Keratinocyte (primary cell): ENCODE results near the gene MELK. TPM values are rescaled to one million over a fixed set of nuclear protein-coding genes. Genes with fewer than 3 reads are reported as not detected.

Experiments used
- DNase-seq: peaks from one replicate; pipeline ENCODE4 v3.0.0-alpha.2; 2011; ENCODE audit warnings: low read depth, missing footprints, low spot score
- FAIRE-seq: peaks from 2 replicates; lab custom pipeline; 2011; peaks lifted over from hg19 to GRCh38; lab: Jason Lieb, UNC
- H2AFZ ChIP-seq: 2 replicates; pipeline ENCODE4 v1.6.0; 2012; ENCODE audit warnings: low read length, control low read depth, inconsistent platforms; ENCODE audit not compliant: control insufficient read depth
- H3K27ac ChIP-seq: 2 replicates; pipeline ENCODE4 v1.5.1; 2011; ENCODE audit warnings: low read length; ENCODE audit not compliant: control insufficient read depth, insufficient read depth
- H3K27me3 ChIP-seq: 3 replicates; pipeline ENCODE4 v1.6.0; 2011; ENCODE audit warnings: low read length; ENCODE audit not compliant: control insufficient read depth, insufficient read depth; ENCODE audit errors: extremely low read depth
- H3K36me3 ChIP-seq, 2 experiments: 2 replicates in 1 of 2; 3 replicates in 1 of 2; pipeline ENCODE4 v1.5.1; 2011; ENCODE audit warnings: low read length in 2 of 2, mild to moderate bottlenecking in 1 of 2; ENCODE audit not compliant: control insufficient read depth in 2 of 2, insufficient read depth in 2 of 2; ENCODE audit errors: extremely low read depth in 1 of 2
- H3K4me1 ChIP-seq: 3 replicates; pipeline ENCODE4 v1.5.1; 2011; ENCODE audit warnings: low read length; ENCODE audit not compliant: control insufficient read depth, insufficient read depth; ENCODE audit errors: extremely low read depth
- H3K4me2 ChIP-seq: 3 replicates; pipeline ENCODE4 v1.6.0; 2011; ENCODE audit warnings: low read depth, low read length; ENCODE audit not compliant: control insufficient read depth, insufficient read depth; ENCODE audit errors: extremely low read depth
- H3K4me3 ChIP-seq, 3 experiments: fragments of 200-600 bp in 1 of 3; sonication (generic) in 1 of 3; 2 replicates in 2 of 3; 3 replicates in 1 of 3; pipeline ENCODE4 v1.5.1; 2011 to 2016; ENCODE audit warnings: low read length in 3 of 3, mild to moderate bottlenecking in 3 of 3, control low read depth in 2 of 3, inconsistent platforms in 1 of 3, low read depth in 1 of 3, mixed read lengths in 1 of 3, mixed run types in 1 of 3, moderate library complexity in 1 of 3; ENCODE audit not compliant: control insufficient read depth in 2 of 3, insufficient read depth in 2 of 3; ENCODE audit errors: extremely low read depth in 1 of 3
- H3K79me2 ChIP-seq: 2 replicates; pipeline ENCODE4 v1.6.0; 2012; ENCODE audit warnings: low read length; ENCODE audit not compliant: control insufficient read depth, insufficient read depth
- H3K9ac ChIP-seq: 3 replicates; pipeline ENCODE4 v1.6.0; 2011; ENCODE audit warnings: low read length; ENCODE audit not compliant: control insufficient read depth, insufficient read depth; ENCODE audit errors: extremely low read depth
- H3K9me1 ChIP-seq: 3 replicates; pipeline ENCODE4 v1.6.0; 2011; ENCODE audit warnings: low read length; ENCODE audit not compliant: control insufficient read depth, insufficient read depth; ENCODE audit errors: extremely low read depth
- H3K9me3 ChIP-seq: 2 replicates; pipeline ENCODE4 v1.5.1; 2012; ENCODE audit warnings: low read depth, low read length; ENCODE audit not compliant: control insufficient read depth
- H4K20me1 ChIP-seq: 3 replicates; pipeline ENCODE4 v1.6.0; 2011; ENCODE audit warnings: low read length; ENCODE audit not compliant: control insufficient read depth, insufficient read depth; ENCODE audit errors: extremely low read depth
- EZH2 ChIP-seq: IDR thresholded peaks from one replicate; pipeline ENCODE4 v1.6.1; 2012; ENCODE audit warnings: inconsistent platforms, mild to moderate bottlenecking, low read length, moderate library complexity
- dilution Hi-C: fragments of 300-500 bp; cut with MboI; formaldehyde crosslinking; loops from one replicate; pipeline ENCODE4 v1.7.0; 2020; ENCODE audit warnings: low sequenced_read_pairs; ENCODE audit not compliant: extremely low pct_ligation_motif_present
- polyA plus RNA-seq, 5 experiments: library from polyadenylated mRNA; depleted of rRNA in 3 of 5; stranded (reverse) in 3 of 5; stranded (forward) in 1 of 5; unstranded in 1 of 5; fragments of >200 nt; gene quantifications; 1 replicate in 1 of 5; 2 replicates in 3 of 5; 3 replicates in 1 of 5; pipeline versions ENCODE4 v1.2.1 to v1.2.3, GENCODE V29; 2011 to 2012; ENCODE audit warnings: missing spikeins in 2 of 5, low read depth in 1 of 5, low replicate concordance in 1 of 5
- TF ChIP-seq, protein P1 (sequence below), 3 experiments: IDR thresholded peaks in 1 of 3; conservative IDR thresholded peaks in 1 of 3; optimal IDR thresholded peaks in 1 of 3; 2 replicates in 2 of 3; 3 replicates in 1 of 3; pipeline versions ENCODE3 to v1.5.1; 2011; ENCODE audit warnings: low read length in 3 of 3, mild to moderate bottlenecking in 3 of 3, moderate library complexity in 2 of 3, control low read depth in 1 of 3, inconsistent platforms in 1 of 3; ENCODE audit not compliant: insufficient read depth in 2 of 3; ENCODE audit errors: extremely low read depth in 1 of 3

The MELK gene
- polyA plus RNA-seq, 1 donor (not counting 4 experiments of a cell fraction or from before 2014, with no cell fraction given) = 45.3 TPM

DNA sequence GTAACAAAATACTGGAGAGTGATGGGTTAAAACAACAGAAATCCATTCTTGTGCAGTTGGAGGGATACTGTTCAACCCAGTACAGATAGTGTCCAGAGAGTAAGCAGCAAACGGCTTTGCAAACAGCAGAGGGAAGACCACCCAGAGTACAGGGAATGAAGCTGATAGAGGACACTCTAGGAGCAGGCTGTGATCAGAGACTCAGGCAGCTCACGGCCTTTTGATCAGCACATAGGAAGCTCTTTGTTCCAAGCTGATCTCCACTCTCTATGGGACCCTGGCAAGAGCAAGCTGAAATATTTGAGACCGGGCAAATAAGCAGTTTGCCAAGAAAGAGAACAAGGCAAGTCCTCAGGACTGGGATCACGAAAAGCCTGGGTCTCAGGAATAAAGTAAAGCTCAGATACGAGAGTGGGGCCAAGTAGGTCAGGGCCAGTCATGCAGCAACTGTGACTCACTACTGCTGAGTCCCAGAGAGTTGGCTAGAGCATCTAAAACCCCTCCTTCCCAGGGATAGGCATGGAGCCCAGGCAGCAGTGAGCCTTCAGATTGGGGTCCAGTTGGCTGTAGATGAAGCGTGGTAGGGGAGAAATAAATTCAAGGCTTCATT lies 52.4 kb downstream of the MELK start:
- no peaks in the 10 kb centered on the region for H4K20me1 ChIP-seq
- H3K4me3 ChIP-seq = no peak overlapping the region
- DNase-seq (no peak), FAIRE-seq (peak; percentile 97)
- peaks cover 17% of the 10 kb centered on the region for H3K4me1 ChIP-seq
- peaks cover 0 to 10% of the 10 kb centered on the region in 2 experiments for H3K36me3 ChIP-seq
- peak overlapping the region; percentile 71 for H3K9ac ChIP-seq
- peak overlapping the region; percentile 84 for H3K27ac ChIP-seq
- H3K79me2 ChIP-seq = peaks cover 7% of the 10 kb centered on the region
- no peaks in the 10 kb centered on the region for H3K27me3 ChIP-seq
- TF ChIP-seq EZH2 = no peak
- TF ChIP-seq, protein P1, sequence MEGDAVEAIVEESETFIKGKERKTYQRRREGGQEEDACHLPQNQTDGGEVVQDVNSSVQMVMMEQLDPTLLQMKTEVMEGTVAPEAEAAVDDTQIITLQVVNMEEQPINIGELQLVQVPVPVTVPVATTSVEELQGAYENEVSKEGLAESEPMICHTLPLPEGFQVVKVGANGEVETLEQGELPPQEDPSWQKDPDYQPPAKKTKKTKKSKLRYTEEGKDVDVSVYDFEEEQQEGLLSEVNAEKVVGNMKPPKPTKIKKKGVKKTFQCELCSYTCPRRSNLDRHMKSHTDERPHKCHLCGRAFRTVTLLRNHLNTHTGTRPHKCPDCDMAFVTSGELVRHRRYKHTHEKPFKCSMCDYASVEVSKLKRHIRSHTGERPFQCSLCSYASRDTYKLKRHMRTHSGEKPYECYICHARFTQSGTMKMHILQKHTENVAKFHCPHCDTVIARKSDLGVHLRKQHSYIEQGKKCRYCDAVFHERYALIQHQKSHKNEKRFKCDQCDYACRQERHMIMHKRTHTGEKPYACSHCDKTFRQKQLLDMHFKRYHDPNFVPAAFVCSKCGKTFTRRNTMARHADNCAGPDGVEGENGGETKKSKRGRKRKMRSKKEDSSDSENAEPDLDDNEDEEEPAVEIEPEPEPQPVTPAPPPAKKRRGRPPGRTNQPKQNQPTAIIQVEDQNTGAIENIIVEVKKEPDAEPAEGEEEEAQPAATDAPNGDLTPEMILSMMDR (optimal IDR thresholded peaks at IDR 0.05 in 1 of 3, IDR thresholded peaks at IDR 0.05 in 1 of 3, conservative IDR thresholded peaks at IDR 0.05 in 1 of 3; ENCODE audit: extremely low read depth in 1 of 3, insufficient read depth in 2 of 3, low read length in 3 of 3) = no peak
- H3K9me3 ChIP-seq = no peaks in the 10 kb centered on the region
- peak overlapping the region; percentile 68 for H2AFZ ChIP-seq
- peak overlapping the region; percentile 68 for H3K4me2 ChIP-seq
- peaks cover 3% of the 10 kb centered on the region for H3K9me1 ChIP-seq
- dilution Hi-C loops = no loop called here

DNA sequence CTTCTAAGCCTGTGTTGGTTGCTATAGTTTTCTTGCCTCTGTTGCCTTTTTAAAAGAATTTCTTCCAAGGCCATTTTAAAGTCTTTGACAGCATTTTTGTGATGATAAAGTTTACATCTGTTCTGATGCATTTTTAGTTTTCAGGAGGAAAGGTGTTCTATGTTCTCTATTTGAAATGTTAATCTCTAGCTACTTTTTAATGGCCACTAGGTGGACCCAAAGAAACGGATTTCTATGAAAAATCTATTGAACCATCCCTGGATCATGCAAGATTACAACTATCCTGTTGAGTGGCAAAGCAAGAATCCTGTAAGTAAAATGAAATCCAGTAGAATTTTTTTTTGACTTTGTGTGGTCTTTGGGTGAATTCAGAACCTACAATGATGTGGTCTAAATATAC lies 60.2 kb downstream of the MELK start:
- FAIRE-seq = peak; percentile 60
- dilution Hi-C loops = no loop called here
- H3K4me2 ChIP-seq = no peak overlapping the region

More for the DNA sequence above, 60.2 kb downstream of the MELK start:
- TF ChIP-seq, protein P1 (optimal IDR thresholded peaks at IDR 0.05 in 1 of 3, IDR thresholded peaks at IDR 0.05 in 1 of 3, conservative IDR thresholded peaks at IDR 0.05 in 1 of 3; ENCODE audit: extremely low read depth in 1 of 3, insufficient read depth in 2 of 3, low read length in 3 of 3) = peak in 2 of 3 experiments; percentile 38 to 47
- TF ChIP-seq EZH2 = no peak
- no peaks in the 10 kb centered on the region for H3K9me3 ChIP-seq
- no peak overlapping the region for H3K4me3 ChIP-seq
- no peak overlapping the region for H3K9ac ChIP-seq
- H2AFZ ChIP-seq = no peak overlapping the region
- no peaks in the 10 kb centered on the region for H3K79me2 ChIP-seq
- no peaks in the 10 kb centered on the region for H4K20me1 ChIP-seq
- H3K9me1 ChIP-seq = no peaks in the 10 kb centered on the region
- no peak overlapping the region for H3K27ac ChIP-seq
- no peaks in the 10 kb centered on the region for H3K27me3 ChIP-seq
- H3K4me1 ChIP-seq = no peaks in the 10 kb centered on the region
- no peak for DNase-seq
- peaks cover 1 to 16% of the 10 kb centered on the region in 2 experiments for H3K36me3 ChIP-seq
